Measurements from ENCODE around the gene RNF40. TPM values are rescaled to one million over a fixed set of nuclear protein-coding genes. Genes with fewer than 3 reads are reported as not detected.

The RNF40 gene
- total RNA-seq, 1 donor, result 88.3 TPM

- no peak for TF ChIP-seq CTCF (IDR thresholded peaks at IDR 0.05; ENCODE audit: extremely low read depth, low read depth, low read length)
- H3K4me2 ChIP-seq (ENCODE audit: insufficient read depth, low read length), result no peak overlapping the region
- H3K4me3 ChIP-seq (ENCODE audit: insufficient read depth, low read length), result no peak overlapping the region
- H3K79me2 ChIP-seq (ENCODE audit: insufficient read depth, low read length), result peaks cover 31% of the 10 kb centered on the region
- no peaks in the 10 kb centered on the region for H3K4me1 ChIP-seq (ENCODE audit: insufficient read depth, low read length)
- peaks cover 83% of the 10 kb centered on the region for H3K36me3 ChIP-seq (ENCODE audit: insufficient read depth, low read length)
- no peaks in the 10 kb centered on the region for H3K27me3 ChIP-seq (ENCODE audit: insufficient read depth, low read length)
- H2AFZ ChIP-seq (ENCODE audit: low read length), result no peak overlapping the region
- H3K9me3 ChIP-seq (ENCODE audit: low read depth, low read length), result no peaks in the 10 kb centered on the region
- DNase-seq (ENCODE audit: insufficient read length, low spot score, missing footprints), result peak; percentile 63
- H3K27ac ChIP-seq (ENCODE audit: low read depth, low read length), result no peak overlapping the region
- peaks cover 7% of the 10 kb centered on the region for H4K20me1 ChIP-seq (ENCODE audit: insufficient read depth, low read length)
Observed at GRCh38 chr16:30728321-30728720, 33.8 kb upstream of the RNF40 start.

GRCh38 chr16:30728899-30729672 is 33.0 kb upstream of the RNF40 start:
- no peak overlapping the region for H3K27ac ChIP-seq (ENCODE audit: low read depth, low read length)
- no peak overlapping the region for H3K4me2 ChIP-seq (ENCODE audit: insufficient read depth, low read length)
- peaks cover 82% of the 10 kb centered on the region for H3K36me3 ChIP-seq (ENCODE audit: insufficient read depth, low read length)
- peaks cover 7% of the 10 kb centered on the region for H4K20me1 ChIP-seq (ENCODE audit: insufficient read depth, low read length)
- no peaks in the 10 kb centered on the region for H3K4me1 ChIP-seq (ENCODE audit: insufficient read depth, low read length)
- no peak for TF ChIP-seq CTCF (IDR thresholded peaks at IDR 0.05; ENCODE audit: extremely low read depth, low read depth, low read length)
- no peak overlapping the region for H3K4me3 ChIP-seq (ENCODE audit: insufficient read depth, low read length)
- no peak overlapping the region for H2AFZ ChIP-seq (ENCODE audit: low read length)
- no peaks in the 10 kb centered on the region for H3K9me3 ChIP-seq (ENCODE audit: low read depth, low read length)
- H3K27me3 ChIP-seq (ENCODE audit: insufficient read depth, low read length), result no peaks in the 10 kb centered on the region
- peak; percentile 60 for DNase-seq (ENCODE audit: insufficient read length, low spot score, missing footprints)
- peaks cover 31% of the 10 kb centered on the region for H3K79me2 ChIP-seq (ENCODE audit: insufficient read depth, low read length)

GRCh38 chr16:30731411-30731810 is 30.7 kb upstream of the RNF40 start:
- no peak overlapping the region for H3K27ac ChIP-seq (ENCODE audit: low read depth, low read length)
- H3K27me3 ChIP-seq (ENCODE audit: insufficient read depth, low read length), result no peaks in the 10 kb centered on the region
- H3K4me2 ChIP-seq (ENCODE audit: insufficient read depth, low read length), result no peak overlapping the region
- peaks cover 77% of the 10 kb centered on the region for H3K36me3 ChIP-seq (ENCODE audit: insufficient read depth, low read length)
- no peaks in the 10 kb centered on the region for H3K4me1 ChIP-seq (ENCODE audit: insufficient read depth, low read length)
- H2AFZ ChIP-seq (ENCODE audit: low read length), result no peak overlapping the region
- H4K20me1 ChIP-seq (ENCODE audit: insufficient read depth, low read length), result peaks cover 4% of the 10 kb centered on the region
- no peak for DNase-seq (ENCODE audit: insufficient read length, low spot score, missing footprints)
- peaks cover 19% of the 10 kb centered on the region for H3K79me2 ChIP-seq (ENCODE audit: insufficient read depth, low read length)
- no peaks in the 10 kb centered on the region for H3K9me3 ChIP-seq (ENCODE audit: low read depth, low read length)
- no peak for TF ChIP-seq CTCF (IDR thresholded peaks at IDR 0.05; ENCODE audit: extremely low read depth, low read depth, low read length)
- H3K4me3 ChIP-seq (ENCODE audit: insufficient read depth, low read length), result no peak overlapping the region

GRCh38 chr16:30736995-30737793 is 24.9 kb upstream of the RNF40 start:
- DNase-seq (ENCODE audit: insufficient read length, low spot score, missing footprints), result peak; percentile 69
- Histone ChIP-seq H3K4me3 (ENCODE audit: insufficient read depth, low read length) (no peak overlapping the region), H2AFZ (ENCODE audit: low read length) (no peak overlapping the region), H3K4me1 (ENCODE audit: insufficient read depth, low read length) (peaks cover 23% of the 10 kb centered on the region), H3K79me2 (ENCODE audit: insufficient read depth, low read length) (no peaks in the 10 kb centered on the region), H3K27me3 (ENCODE audit: insufficient read depth, low read length) (no peaks in the 10 kb centered on the region), H3K27ac (ENCODE audit: low read depth, low read length) (no peak overlapping the region), H4K20me1 (ENCODE audit: insufficient read depth, low read length) (peaks cover 25% of the 10 kb centered on the region), H3K36me3 (ENCODE audit: insufficient read depth, low read length) (peaks cover 74% of the 10 kb centered on the region), H3K9me3 (ENCODE audit: low read depth, low read length) (no peaks in the 10 kb centered on the region), H3K4me2 (ENCODE audit: insufficient read depth, low read length) (no peak overlapping the region)
- TF ChIP-seq CTCF (IDR thresholded peaks at IDR 0.05; ENCODE audit: extremely low read depth, low read depth, low read length), result no peak
